Measurements from ENCODE around the gene OR6X1. TPM values are rescaled to one million over a fixed set of nuclear protein-coding genes. Genes with fewer than 3 reads are reported as not detected.

The OR6X1 gene
- total and polyA plus RNA-seq, 2 experiments from 2014 or later = not detected

DNA sequence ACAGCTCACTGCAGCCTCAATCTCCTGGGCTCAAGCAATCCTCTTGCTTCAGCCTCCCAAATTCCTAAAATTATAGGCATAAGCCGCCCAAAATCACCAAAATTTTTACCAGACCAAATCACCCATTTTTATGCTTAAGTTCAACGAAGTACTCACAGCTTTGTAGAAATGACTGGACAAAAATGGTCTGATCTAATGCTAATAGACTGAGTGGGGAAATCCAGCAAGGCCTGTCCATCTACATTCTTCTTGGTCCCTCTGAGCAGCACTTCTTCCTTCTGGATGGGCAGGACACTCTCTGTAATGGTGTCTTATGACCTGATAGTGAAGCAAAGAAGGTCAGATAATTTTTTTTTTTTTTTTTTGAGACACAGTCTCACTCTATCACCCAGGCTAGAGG lies 18.7 kb upstream of the OR6X1 start:
- no peaks in the 10 kb centered on the region for H3K27me3 Mint-ChIP-seq (ENCODE audit: insufficient read depth, low read depth, poor library complexity)
- Histone ChIP-seq H3F3A (replicated peaks; ENCODE audit: low read depth) (peaks cover 7% of the 10 kb centered on the region; the same call in 1 of the 2 replicates), H3K79me2 (replicated peaks; ENCODE audit: insufficient read depth) (no peaks in the 10 kb centered on the region)

More for the DNA sequence above, 18.7 kb upstream of the OR6X1 start:
- H3K9me2 ChIP-seq (ENCODE audit: insufficient read depth) = peaks cover 8% of the 10 kb centered on the region; the same call in 1 of the 2 replicates
- peaks cover 53% of the 10 kb centered on the region for H3K4me1 ChIP-seq (ENCODE audit: insufficient read depth)
- H3K4me1 Mint-ChIP-seq = peaks cover 43% of the 10 kb centered on the region
- H3K36me3 Mint-ChIP-seq (ENCODE audit: low read depth) = peaks cover 24% of the 10 kb centered on the region
- peak overlapping the region; percentile 97 for H3K27ac Mint-ChIP-seq
- no peak overlapping the region for H3K4me3 Mint-ChIP-seq
- peaks cover 17% of the 10 kb centered on the region for H3K9me3 Mint-ChIP-seq
- H3K4me2 ChIP-seq = no peak overlapping the region; the same call in 1 of the 2 replicates
- H3K36me3 ChIP-seq (ENCODE audit: insufficient read depth) = no peaks in the 10 kb centered on the region
- H3K4me3 ChIP-seq = no peak overlapping the region
- no peak overlapping the region for H2AFZ ChIP-seq
- TF ChIP-seq ZNF331 (CRISPR knock-in tag; IDR thresholded peaks at IDR 0.05; ENCODE audit: low read depth) = no peak
- TF ChIP-seq EZH2 (IDR thresholded peaks at IDR 0.05; ENCODE audit: low read depth, unreplicated experiment) = no peak
- TF ChIP-seq, protein P1, sequence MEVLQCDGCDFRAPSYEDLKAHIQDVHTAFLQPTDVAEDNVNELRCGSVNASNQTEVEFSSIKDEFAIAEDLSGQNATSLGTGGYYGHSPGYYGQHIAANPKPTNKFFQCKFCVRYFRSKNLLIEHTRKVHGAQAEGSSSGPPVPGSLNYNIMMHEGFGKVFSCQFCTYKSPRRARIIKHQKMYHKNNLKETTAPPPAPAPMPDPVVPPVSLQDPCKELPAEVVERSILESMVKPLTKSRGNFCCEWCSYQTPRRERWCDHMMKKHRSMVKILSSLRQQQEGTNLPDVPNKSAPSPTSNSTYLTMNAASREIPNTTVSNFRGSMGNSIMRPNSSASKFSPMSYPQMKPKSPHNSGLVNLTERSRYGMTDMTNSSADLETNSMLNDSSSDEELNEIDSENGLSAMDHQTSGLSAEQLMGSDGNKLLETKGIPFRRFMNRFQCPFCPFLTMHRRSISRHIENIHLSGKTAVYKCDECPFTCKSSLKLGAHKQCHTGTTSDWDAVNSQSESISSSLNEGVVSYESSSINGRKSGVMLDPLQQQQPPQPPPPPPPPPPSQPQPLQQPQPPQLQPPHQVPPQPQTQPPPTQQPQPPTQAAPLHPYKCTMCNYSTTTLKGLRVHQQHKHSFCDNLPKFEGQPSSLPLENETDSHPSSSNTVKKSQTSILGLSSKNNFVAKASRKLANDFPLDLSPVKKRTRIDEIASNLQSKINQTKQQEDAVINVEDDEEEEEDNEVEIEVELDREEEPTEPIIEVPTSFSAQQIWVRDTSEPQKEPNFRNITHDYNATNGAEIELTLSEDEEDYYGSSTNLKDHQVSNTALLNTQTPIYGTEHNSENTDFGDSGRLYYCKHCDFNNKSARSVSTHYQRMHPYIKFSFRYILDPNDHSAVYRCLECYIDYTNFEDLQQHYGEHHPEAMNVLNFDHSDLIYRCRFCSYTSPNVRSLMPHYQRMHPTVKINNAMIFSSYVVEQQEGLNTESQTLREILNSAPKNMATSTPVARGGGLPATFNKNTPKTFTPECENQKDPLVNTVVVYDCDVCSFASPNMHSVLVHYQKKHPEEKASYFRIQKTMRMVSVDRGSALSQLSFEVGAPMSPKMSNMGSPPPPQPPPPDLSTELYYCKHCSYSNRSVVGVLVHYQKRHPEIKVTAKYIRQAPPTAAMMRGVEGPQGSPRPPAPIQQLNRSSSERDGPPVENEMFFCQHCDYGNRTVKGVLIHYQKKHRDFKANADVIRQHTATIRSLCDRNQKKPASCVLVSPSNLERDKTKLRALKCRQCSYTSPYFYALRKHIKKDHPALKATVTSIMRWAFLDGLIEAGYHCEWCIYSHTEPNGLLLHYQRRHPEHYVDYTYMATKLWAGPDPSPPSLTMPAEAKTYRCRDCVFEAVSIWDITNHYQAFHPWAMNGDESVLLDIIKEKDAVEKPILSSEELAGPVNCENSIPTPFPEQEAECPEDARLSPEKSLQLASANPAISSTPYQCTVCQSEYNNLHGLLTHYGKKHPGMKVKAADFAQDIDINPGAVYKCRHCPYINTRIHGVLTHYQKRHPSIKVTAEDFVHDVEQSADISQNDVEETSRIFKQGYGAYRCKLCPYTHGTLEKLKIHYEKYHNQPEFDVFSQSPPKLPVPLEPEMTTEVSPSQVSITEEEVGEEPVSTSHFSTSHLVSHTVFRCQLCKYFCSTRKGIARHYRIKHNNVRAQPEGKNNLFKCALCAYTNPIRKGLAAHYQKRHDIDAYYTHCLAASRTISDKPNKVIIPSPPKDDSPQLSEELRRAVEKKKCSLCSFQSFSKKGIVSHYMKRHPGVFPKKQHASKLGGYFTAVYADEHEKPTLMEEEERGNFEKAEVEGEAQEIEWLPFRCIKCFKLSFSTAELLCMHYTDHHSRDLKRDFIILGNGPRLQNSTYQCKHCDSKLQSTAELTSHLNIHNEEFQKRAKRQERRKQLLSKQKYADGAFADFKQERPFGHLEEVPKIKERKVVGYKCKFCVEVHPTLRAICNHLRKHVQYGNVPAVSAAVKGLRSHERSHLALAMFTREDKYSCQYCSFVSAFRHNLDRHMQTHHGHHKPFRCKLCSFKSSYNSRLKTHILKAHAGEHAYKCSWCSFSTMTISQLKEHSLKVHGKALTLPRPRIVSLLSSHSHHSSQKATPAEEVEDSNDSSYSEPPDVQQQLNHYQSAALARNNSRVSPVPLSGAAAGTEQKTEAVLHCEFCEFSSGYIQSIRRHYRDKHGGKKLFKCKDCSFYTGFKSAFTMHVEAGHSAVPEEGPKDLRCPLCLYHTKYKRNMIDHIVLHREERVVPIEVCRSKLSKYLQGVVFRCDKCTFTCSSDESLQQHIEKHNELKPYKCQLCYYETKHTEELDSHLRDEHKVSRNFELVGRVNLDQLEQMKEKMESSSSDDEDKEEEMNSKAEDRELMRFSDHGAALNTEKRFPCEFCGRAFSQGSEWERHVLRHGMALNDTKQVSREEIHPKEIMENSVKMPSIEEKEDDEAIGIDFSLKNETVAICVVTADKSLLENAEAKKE (CRISPR knock-in tag; IDR thresholded peaks at IDR 0.05) = no peak
- TF ChIP-seq EZH2phosphoT487 (IDR thresholded peaks at IDR 0.05; ENCODE audit: unreplicated experiment) = no peak
- no peak for TF ChIP-seq NANOG (IDR thresholded peaks at IDR 0.05; ENCODE audit: borderline replicate concordance)
- TF ChIP-seq, protein P2, sequence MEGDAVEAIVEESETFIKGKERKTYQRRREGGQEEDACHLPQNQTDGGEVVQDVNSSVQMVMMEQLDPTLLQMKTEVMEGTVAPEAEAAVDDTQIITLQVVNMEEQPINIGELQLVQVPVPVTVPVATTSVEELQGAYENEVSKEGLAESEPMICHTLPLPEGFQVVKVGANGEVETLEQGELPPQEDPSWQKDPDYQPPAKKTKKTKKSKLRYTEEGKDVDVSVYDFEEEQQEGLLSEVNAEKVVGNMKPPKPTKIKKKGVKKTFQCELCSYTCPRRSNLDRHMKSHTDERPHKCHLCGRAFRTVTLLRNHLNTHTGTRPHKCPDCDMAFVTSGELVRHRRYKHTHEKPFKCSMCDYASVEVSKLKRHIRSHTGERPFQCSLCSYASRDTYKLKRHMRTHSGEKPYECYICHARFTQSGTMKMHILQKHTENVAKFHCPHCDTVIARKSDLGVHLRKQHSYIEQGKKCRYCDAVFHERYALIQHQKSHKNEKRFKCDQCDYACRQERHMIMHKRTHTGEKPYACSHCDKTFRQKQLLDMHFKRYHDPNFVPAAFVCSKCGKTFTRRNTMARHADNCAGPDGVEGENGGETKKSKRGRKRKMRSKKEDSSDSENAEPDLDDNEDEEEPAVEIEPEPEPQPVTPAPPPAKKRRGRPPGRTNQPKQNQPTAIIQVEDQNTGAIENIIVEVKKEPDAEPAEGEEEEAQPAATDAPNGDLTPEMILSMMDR (conservative IDR thresholded peaks at IDR 0.05; ENCODE audit: low read depth in 2 of 2) = no peak
- TF ChIP-seq CREB1 (CRISPR knock-in tag; IDR thresholded peaks at IDR 0.05; ENCODE audit: low read depth) = no peak
- no peak for TF ChIP-seq STAT1 (IDR thresholded peaks at IDR 0.05; ENCODE audit: unreplicated experiment)
- no peak for TF ChIP-seq ZNF114 (CRISPR knock-in tag; IDR thresholded peaks at IDR 0.05)
- no peak for TF ChIP-seq JUNB (IDR thresholded peaks at IDR 0.05; ENCODE audit: unreplicated experiment)
- TF ChIP-seq, protein P3, sequence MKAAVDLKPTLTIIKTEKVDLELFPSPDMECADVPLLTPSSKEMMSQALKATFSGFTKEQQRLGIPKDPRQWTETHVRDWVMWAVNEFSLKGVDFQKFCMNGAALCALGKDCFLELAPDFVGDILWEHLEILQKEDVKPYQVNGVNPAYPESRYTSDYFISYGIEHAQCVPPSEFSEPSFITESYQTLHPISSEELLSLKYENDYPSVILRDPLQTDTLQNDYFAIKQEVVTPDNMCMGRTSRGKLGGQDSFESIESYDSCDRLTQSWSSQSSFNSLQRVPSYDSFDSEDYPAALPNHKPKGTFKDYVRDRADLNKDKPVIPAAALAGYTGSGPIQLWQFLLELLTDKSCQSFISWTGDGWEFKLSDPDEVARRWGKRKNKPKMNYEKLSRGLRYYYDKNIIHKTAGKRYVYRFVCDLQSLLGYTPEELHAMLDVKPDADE (IDR thresholded peaks at IDR 0.05) = no peak
- no peak for TF ChIP-seq POLR2AphosphoS5 (IDR thresholded peaks at IDR 0.05; ENCODE audit: low read depth)
- TF ChIP-seq, protein P4, sequence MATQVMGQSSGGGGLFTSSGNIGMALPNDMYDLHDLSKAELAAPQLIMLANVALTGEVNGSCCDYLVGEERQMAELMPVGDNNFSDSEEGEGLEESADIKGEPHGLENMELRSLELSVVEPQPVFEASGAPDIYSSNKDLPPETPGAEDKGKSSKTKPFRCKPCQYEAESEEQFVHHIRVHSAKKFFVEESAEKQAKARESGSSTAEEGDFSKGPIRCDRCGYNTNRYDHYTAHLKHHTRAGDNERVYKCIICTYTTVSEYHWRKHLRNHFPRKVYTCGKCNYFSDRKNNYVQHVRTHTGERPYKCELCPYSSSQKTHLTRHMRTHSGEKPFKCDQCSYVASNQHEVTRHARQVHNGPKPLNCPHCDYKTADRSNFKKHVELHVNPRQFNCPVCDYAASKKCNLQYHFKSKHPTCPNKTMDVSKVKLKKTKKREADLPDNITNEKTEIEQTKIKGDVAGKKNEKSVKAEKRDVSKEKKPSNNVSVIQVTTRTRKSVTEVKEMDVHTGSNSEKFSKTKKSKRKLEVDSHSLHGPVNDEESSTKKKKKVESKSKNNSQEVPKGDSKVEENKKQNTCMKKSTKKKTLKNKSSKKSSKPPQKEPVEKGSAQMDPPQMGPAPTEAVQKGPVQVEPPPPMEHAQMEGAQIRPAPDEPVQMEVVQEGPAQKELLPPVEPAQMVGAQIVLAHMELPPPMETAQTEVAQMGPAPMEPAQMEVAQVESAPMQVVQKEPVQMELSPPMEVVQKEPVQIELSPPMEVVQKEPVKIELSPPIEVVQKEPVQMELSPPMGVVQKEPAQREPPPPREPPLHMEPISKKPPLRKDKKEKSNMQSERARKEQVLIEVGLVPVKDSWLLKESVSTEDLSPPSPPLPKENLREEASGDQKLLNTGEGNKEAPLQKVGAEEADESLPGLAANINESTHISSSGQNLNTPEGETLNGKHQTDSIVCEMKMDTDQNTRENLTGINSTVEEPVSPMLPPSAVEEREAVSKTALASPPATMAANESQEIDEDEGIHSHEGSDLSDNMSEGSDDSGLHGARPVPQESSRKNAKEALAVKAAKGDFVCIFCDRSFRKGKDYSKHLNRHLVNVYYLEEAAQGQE (IDR thresholded peaks at IDR 0.05; ENCODE audit: unreplicated experiment) = no peak
- ATAC-seq (no peak), DNase-seq (ENCODE audit: low spot score) (no peak)
- no peaks in the 10 kb centered on the region for H4K20me1 ChIP-seq (replicated peaks; ENCODE audit: insufficient read depth)
- H3K27ac ChIP-seq (ENCODE audit: low read depth) = peak overlapping the region; percentile 91; the same call in 1 of the 2 replicates
- no peaks in the 10 kb centered on the region for H3K27me3 ChIP-seq (ENCODE audit: insufficient read depth)

Measured in GM23338 (cell line).